ENCODE data around the gene CLDN5.
"Not testable (repeated sequence)": the region's sequence is repeated elsewhere in the genome, so short reads cannot be mapped to it uniquely, and the experiment has no call there.

Gene CLDN5, protein sequence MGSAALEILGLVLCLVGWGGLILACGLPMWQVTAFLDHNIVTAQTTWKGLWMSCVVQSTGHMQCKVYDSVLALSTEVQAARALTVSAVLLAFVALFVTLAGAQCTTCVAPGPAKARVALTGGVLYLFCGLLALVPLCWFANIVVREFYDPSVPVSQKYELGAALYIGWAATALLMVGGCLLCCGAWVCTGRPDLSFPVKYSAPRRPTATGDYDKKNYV
- total RNA-seq: 0 reads per million in 2 donors

- DNase-seq: peak in 1 of 5 experiments; percentile 32
Observed at GRCh38 chr22:19524170-19525115, at the start of gene CLDN5. Gene CLDN5 (minus strand): TSS chr22:19524410. CDS start chr22:19524255, 155 bp downstream.

GRCh38 chr22:19571995-19572394 lies 47.8 kb upstream of the CLDN5 start:
- DNase-seq: no peak

DNA sequence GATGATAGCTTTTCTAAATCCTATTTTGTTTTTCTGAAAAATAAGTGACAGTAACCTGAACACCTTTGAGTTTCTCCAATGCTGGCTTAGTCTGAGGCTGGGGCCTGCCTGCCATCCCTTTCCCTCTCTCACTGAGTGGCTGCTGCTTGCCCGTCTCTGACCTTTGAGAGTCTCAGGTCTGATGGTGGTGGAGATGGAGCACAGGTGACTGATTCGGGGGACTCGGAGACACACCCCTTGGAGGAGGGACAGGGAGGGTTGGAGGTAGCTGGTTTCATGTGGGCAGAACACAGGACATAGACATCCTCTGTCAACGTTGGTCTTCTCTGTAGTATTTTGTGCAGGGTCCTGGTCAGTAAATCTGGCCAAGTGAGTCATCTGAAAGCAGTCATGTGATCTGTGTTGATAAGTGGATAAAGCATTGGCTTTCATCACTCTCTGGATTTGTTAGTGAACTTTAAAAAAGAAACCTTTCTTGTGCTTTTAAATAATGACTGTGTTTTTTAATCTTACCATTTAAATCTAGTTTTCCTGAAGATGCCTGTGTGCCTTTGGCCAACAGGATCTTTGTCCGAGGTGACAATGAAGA lies 47.1 kb upstream of the CLDN5 start:
- DNase-seq: no peak

- DNase-seq: no peak
Observed at GRCh38 chr22:19569976-19570375, 45.8 kb upstream of the CLDN5 start.

DNA sequence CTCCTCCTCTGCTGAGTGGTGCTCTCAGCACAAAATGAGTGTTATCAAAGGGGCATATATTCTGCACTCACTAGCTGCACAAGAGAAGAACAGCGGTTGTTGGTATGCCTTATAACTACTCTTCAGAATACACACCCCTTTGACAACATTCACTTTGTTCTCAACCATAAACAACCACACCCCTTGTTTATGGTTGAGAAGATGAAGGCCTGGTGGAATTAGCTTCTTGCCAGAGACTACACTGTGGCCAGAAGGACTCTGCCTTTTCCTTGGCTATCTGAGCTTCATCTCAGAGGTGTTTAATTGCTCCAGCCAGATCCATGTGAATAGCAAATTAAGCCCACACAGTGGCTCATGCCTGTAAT lies 45.0 kb upstream of the CLDN5 start:
- DNase-seq: no peak

DNA sequence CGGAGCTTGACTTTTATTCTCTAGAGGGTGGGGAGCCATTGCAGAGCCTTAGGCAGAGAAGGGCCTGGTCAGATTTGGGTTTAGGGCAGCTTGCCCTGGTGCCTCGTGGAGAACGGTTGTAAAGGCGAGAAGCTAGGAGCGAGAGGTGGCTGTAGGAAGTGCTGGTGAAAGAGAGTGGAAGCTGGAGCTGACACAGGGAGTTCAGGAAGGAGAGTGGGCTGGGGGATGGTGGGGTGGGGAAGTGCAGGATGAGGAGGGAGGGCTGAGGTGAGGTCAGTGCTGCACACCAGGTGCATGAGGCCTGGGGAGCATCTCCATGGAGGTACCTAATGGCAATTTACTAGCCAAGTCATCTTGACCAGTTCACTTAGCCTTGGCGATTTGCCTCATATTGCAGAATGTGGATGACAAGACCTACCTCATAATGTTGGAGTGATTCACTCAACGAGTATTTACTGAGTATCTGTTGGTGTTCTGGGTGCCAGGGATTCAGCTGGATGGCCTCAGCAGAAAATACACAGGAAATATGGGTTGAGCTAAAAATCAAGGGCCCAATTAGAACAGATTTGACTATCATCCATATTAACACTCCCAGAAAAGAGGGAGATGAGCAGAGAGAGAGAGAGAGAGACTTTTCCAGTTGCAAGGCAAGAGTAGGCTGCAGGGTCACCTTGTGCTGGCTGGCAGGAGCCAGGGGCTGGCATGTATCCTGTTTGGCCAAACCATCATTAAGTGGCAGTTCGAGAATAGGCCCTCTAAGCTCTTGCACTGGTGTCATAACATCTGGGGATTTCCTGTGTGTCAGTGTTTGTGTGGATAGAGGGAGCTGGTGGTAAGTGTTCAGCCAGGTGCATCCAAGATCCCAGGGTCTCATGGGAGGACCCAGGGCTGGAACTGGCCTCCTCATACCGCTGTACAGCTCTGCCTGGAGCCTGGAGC lies 44.4 kb upstream of the CLDN5 start:
- DNase-seq: no peak

DNA sequence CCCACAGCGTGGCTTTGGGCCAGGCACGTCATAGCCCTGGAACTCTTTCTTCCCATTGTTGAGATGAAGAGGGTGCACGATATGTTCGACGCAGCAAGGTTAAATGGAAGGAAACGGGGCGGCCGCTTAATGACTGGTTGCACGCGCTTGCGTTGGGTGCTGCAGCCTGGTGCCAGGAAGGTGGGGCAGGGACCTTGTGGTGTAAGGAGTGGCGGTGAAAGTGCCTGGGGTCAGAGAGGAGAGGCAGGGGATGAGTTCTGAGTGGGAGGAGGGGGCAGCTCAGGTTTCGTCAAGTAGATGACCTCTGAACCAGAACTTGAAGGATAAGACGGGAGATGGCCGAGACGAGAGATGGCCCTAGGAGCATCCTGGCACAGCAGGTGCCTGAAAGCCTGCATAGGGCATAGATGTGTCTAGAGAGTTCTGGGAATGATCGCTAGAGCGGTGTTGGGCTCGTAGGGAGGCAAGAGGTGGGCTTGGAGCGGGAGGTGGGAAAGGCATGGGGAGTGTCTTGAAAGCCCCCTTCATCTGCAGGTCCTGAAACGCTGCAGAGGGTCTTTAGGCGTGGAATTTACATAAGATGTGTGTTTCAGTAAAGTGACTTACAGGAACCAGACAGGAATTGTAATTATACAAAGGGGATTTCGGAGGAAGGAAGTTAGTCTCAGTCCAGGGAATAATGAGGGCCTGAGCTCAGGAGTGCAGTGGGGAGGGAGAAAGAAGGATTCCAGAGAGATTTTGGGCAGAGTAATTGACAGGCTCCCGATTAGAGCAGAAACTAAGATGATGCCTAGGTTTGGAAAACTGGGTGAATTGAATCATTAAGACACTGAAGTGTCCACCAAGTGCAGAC lies 43.2 kb upstream of the CLDN5 start:
- no peak for DNase-seq

DNA sequence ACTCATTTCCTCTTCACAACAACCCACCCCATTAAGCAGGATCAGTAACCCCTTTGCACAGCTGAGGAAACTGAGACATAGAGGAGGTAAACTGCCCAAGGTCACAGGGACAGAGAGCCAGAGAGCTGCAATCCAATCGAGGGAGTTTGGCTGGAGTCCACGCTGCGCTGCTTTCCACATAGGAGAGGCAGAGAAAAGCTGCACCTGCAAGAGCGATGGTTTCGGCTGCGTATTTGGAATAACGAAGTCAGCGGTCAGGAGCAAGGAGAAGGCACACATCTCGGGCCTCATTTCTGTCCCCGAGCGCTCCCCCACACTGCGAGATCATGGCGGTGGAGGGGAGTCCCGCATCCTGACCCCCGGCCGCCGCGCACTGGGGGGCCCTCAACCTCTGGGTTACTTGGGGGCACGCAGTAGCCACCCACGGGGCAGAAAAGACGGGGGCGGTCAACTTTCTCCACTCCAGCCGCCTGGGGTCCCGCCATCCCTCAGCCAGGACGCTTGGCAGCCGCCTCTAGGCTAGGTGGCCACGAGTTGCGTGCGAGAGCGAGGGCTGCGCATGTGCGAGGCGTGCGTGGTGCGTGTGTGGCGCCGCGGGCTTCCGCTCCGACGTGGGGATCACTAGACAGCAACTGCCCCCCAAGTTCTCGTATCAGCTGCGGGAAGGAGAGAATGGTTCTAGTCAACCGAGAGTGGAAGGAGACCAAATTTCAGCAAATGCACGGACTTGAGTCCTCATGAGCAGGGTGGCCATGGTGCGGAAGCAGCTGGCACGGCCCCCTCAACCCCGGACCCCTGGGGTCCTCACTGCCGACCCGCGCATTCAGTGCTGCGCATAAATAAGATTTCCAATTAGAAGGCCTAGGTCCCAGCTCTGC lies 42.3 kb upstream of the CLDN5 start:
- no peak for DNase-seq

GRCh38 chr22:19565382-19566278 lies 41.4 kb upstream of the CLDN5 start:
- no peak for DNase-seq

- no peak for DNase-seq
Observed at GRCh38 chr22:19559956-19560355, 35.7 kb upstream of the CLDN5 start.

DNA sequence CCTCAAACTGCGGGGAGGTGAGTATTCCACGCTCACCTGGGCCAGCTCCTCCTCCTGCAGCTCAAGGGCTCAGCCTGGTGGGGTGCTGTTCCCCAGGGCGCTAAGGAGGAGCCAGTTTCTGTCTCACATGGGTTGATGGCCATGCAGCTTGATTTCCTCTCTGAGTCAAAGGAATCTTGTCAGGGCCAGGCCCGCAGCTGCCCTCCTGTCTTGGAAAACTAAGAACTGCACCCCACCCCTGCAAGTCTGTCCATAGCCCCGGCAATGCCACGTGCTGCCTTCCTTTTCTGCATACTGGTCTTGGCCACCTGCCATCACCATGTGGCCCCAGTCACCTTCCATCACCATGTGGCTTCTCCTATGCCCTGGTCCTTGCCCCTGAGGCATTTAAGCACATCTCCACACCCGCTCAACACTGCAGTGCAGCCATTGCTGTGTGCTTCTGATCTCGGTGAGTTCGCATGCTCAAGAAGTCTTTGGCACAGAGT lies 35.2 kb upstream of the CLDN5 start:
- no peak for DNase-seq

GRCh38 chr22:19556963-19557545 lies 32.8 kb upstream of the CLDN5 start:
- DNase-seq: no peak

DNA sequence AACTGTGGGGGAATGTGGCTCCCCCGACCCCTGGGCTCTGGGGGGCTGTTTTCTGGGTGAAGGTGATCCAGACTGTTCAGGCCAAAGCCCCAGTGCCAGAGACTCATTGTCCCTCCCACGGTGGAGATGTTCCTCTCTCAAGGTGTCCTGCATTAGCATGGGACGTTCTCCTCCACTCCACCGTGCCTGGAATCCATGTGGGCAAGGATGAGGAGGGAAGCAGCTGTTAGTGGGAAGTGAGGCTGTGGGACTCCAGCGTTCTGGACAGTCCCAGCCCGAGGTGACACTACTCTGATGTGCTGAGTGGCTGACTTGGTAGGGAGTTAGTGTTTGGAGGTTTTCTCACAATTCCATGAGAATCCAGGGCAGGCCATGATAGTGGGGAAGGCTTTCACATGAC lies 31.4 kb upstream of the CLDN5 start:
- no peak for DNase-seq

DNA sequence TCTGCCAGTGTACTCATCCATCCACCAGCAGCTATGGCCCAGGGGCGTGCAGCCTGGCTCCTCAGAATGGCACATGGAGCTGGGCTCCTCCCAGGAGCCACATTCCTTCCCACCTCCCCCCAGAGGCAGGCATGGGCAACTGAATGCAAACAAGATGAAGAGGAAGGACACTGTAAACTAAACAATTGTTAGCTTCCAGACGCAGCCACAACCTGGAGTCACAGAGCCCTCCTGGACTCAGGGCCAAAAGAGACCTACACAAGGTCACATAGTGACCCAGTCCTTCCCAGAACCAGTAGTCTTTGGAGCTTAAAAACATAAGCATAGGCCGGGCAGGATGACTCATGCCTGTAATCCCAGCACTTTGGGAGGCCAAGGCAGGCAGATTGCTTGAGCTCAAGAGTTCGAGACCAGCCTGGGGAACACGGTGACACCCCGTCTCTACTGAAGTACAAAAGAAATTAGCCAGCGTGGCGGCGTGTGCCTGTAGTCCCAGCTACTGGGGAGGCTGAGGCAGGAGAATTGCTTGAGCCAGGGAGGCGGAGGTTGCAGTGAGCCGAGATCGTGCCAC lies 30.7 kb upstream of the CLDN5 start:
- no peak for DNase-seq

GRCh38 chr22:19553201-19553600 lies 29.0 kb upstream of the CLDN5 start:
- no peak for DNase-seq

DNA sequence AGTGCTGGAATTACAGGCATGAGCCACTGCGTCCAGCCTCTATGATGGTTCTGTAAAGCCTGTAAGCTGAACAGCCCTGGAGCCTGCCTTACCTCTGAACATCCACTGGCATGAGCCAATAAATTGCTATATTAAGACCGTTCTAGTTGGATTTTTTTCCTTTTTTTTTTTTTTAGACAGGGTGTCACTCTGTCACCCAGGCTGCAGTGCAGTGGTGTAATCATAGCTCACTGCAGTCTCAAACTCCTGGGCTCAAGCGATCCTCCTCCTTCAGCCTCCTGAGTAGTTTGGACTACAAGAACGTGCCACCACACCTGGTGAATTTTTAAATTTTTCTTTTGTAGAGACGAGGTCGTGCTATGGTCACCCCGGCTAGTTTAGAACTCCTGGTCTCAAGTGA lies 26.2 kb upstream of the CLDN5 start:
- DNase-seq: no peak

- no peak for DNase-seq
Observed at GRCh38 chr22:19549428-19549827, 25.2 kb upstream of the CLDN5 start.

GRCh38 chr22:19548964-19549363 lies 24.8 kb upstream of the CLDN5 start:
- no peak for DNase-seq

DNA sequence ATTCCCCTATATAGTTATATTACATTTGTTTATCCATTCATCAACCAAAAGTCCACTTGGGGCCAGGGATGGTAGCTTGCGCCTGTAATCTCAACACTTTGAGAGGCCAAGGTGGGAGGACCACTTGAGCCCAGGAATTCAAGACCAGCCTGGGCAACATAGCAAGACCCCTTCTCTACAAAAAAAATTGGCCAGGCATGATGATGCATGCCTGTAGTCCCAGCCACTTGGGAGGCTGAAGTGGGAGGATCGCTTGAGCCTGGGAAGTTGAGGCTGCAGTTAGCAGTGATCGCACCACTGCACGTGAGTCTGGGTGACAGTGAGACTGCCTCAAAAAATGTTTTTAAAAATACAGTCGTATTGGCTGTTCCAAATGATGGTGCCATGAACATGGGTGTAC lies 24.2 kb upstream of the CLDN5 start:
- not testable (repeated sequence) for DNase-seq
